Germinal center (tissue), 1 donor: Measurements from ENCODE around the gene EIF2B2.

ENCODE experiments used
- DNase-seq: peaks from one replicate; pipeline ENCODE4 v3.0.0; 2012; ENCODE audit warnings: mixed read lengths, low spot score

The EIF2B2 gene

GRCh38 chr14:75002392-75003249 is at the start of gene EIF2B2:
EIF2B2 (plus strand) TSS chr14:75002921; CDS start chr14:75002991, 70 bp downstream.
- DNase-seq = peak; percentile 97

- no peak for DNase-seq
These were observed 49.0 kb upstream of the EIF2B2 start for GRCh38 chr14:74953686-74954085.

GRCh38 chr14:74954232-74954946 is 48.3 kb upstream of the EIF2B2 start:
- no peak for DNase-seq

GRCh38 chr14:74954947-74955228 is 47.8 kb upstream of the EIF2B2 start:
- DNase-seq = no peak

- DNase-seq = peak; percentile 53
These were observed 47.3 kb upstream of the EIF2B2 start, which contains the start of gene PGF for GRCh38 chr14:74955229-74956026. PGF (minus strand) TSS chr14:74955597; CDS start chr14:74955242, 355 bp downstream.

- DNase-seq = no peak
These were observed 46.8 kb upstream of the EIF2B2 start for GRCh38 chr14:74956027-74956279.

GRCh38 chr14:74956280-74957072 is 46.2 kb upstream of the EIF2B2 start:
- no peak for DNase-seq

GRCh38 chr14:74959596-74960180 is 43.0 kb upstream of the EIF2B2 start:
- DNase-seq = no peak

- no peak for DNase-seq
These were observed 42.0 kb upstream of the EIF2B2 start for GRCh38 chr14:74960736-74961135.

- DNase-seq = no peak
These were observed 41.3 kb upstream of the EIF2B2 start for GRCh38 chr14:74961238-74961911.

- no peak for DNase-seq
These were observed 40.7 kb upstream of the EIF2B2 start for GRCh38 chr14:74962046-74962445.

- DNase-seq = peak; percentile 63
These were observed 40.2 kb upstream of the EIF2B2 start for GRCh38 chr14:74962493-74962892.

GRCh38 chr14:74963178-74963704 is 39.5 kb upstream of the EIF2B2 start:
- peak; percentile 20 for DNase-seq

GRCh38 chr14:74963705-74964271 is 38.9 kb upstream of the EIF2B2 start:
- DNase-seq = no peak

- no peak for DNase-seq
These were observed 37.8 kb upstream of the EIF2B2 start for GRCh38 chr14:74964787-74965485.

GRCh38 chr14:74965486-74966153 is 37.1 kb upstream of the EIF2B2 start:
- no peak for DNase-seq

GRCh38 chr14:74968811-74969210 is 33.9 kb upstream of the EIF2B2 start:
- DNase-seq = no peak

- DNase-seq = no peak
These were observed 29.6 kb upstream of the EIF2B2 start for GRCh38 chr14:74973003-74973653.

- no peak for DNase-seq
These were observed 28.8 kb upstream of the EIF2B2 start for GRCh38 chr14:74973905-74974363.
